ENCODE data around the gene UCHL1. TPM values are rescaled to one million over a fixed set of nuclear protein-coding genes. Genes with fewer than 3 reads are reported as not detected.
"Not testable (repeated sequence)": the region's sequence is repeated elsewhere in the genome, so short reads cannot be mapped to it uniquely, and the experiment has no call there.

The UCHL1 gene
- total and polyA plus RNA-seq, 2 donors from 2014 or later = 35.8 to 353 TPM

DNA sequence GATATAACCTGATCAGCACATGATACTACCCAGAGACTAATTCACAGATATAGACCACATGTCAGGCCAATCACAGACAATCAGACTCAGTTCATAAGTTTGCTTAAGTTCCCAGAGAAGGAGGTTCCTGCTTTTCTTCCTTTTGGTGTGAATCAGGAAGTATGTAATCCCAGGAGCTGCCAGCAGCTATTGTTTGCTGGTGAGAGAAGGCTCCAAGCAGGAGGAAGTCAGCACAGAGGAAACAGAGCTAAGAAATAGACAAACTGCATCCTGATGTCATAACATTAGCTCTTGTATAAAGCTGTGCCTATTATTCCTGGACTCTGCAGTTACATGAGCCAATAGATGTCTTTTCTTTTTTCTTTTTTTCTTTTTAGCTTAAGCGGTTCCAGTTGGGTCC is 50.9 kb downstream of the UCHL1 start:
- no peaks in the 10 kb centered on the region for H3K27me3 ChIP-seq (ENCODE audit: control insufficient read depth, insufficient read depth, low read length)
- no peak for DNase-seq
- peak overlapping the region in 1 of 2 donors; percentile 71 for H3K27ac ChIP-seq (ENCODE audit: low read depth in 2 of 2, low read length in 2 of 2)
- intact Hi-C loops (cut with DNase I) = no loop called here
- H3K36me3 ChIP-seq (ENCODE audit: control insufficient read depth in 2 of 3, insufficient read depth in 3 of 3, low read length in 3 of 3) = no peaks in the 10 kb centered on the region
- H3K4me1 ChIP-seq (ENCODE audit: control insufficient read depth in 2 of 3, insufficient read depth in 2 of 3, low read depth in 1 of 3, low read length in 3 of 3) = no peaks in the 10 kb centered on the region
- TF ChIP-seq, protein P1, sequence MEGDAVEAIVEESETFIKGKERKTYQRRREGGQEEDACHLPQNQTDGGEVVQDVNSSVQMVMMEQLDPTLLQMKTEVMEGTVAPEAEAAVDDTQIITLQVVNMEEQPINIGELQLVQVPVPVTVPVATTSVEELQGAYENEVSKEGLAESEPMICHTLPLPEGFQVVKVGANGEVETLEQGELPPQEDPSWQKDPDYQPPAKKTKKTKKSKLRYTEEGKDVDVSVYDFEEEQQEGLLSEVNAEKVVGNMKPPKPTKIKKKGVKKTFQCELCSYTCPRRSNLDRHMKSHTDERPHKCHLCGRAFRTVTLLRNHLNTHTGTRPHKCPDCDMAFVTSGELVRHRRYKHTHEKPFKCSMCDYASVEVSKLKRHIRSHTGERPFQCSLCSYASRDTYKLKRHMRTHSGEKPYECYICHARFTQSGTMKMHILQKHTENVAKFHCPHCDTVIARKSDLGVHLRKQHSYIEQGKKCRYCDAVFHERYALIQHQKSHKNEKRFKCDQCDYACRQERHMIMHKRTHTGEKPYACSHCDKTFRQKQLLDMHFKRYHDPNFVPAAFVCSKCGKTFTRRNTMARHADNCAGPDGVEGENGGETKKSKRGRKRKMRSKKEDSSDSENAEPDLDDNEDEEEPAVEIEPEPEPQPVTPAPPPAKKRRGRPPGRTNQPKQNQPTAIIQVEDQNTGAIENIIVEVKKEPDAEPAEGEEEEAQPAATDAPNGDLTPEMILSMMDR (IDR thresholded peaks at IDR 0.05; ENCODE audit: borderline replicate concordance, extremely low read depth, insufficient read depth) = no peak
- H3K4me3 ChIP-seq (ENCODE audit: low read length in 3 of 3) = no peak overlapping the region
- no peaks in the 10 kb centered on the region for H3K9me3 ChIP-seq (ENCODE audit: control insufficient read depth in 2 of 3, insufficient read depth in 1 of 3, low read length in 3 of 3)
- no peak for FAIRE-seq
- H3K9ac ChIP-seq (ENCODE audit: low read length in 3 of 3) = no peak overlapping the region

GRCh38 chr4:41308398-41308797 is 51.7 kb downstream of the UCHL1 start:
- Histone ChIP-seq H3K9me3 (ENCODE audit: control insufficient read depth in 2 of 3, insufficient read depth in 1 of 3, low read length in 3 of 3) (no peaks in the 10 kb centered on the region), H3K27me3 (ENCODE audit: control insufficient read depth, insufficient read depth, low read length) (no peaks in the 10 kb centered on the region), H3K36me3 (ENCODE audit: control insufficient read depth in 2 of 3, insufficient read depth in 3 of 3, low read length in 3 of 3) (no peaks in the 10 kb centered on the region), H3K9ac (ENCODE audit: low read length in 3 of 3) (no peak overlapping the region), H3K27ac (ENCODE audit: low read depth in 2 of 2, low read length in 2 of 2) (no peak overlapping the region), H3K4me1 (ENCODE audit: control insufficient read depth in 2 of 3, insufficient read depth in 2 of 3, low read depth in 1 of 3, low read length in 3 of 3) (no peaks in the 10 kb centered on the region), H3K4me3 (ENCODE audit: low read length in 3 of 3) (no peak overlapping the region)
- TF ChIP-seq, protein P1 (IDR thresholded peaks at IDR 0.05; ENCODE audit: borderline replicate concordance, extremely low read depth, insufficient read depth) = no peak
- DNase-seq (no peak), FAIRE-seq (no peak)
- intact Hi-C loops (cut with DNase I) = no loop called here

- H3K27ac ChIP-seq (ENCODE audit: low read depth in 2 of 2, low read length in 2 of 2); H3K9me3 ChIP-seq (ENCODE audit: control insufficient read depth in 2 of 3, insufficient read depth in 1 of 3, low read length in 3 of 3); H3K36me3 ChIP-seq (ENCODE audit: control insufficient read depth in 2 of 3, insufficient read depth in 3 of 3, low read length in 3 of 3); intact Hi-C loops (cut with DNase I); H3K4me3 ChIP-seq (ENCODE audit: low read length in 3 of 3); H3K9ac ChIP-seq (ENCODE audit: low read length in 3 of 3); H3K27me3 ChIP-seq (ENCODE audit: control insufficient read depth, insufficient read depth, low read length); H3K4me1 ChIP-seq (ENCODE audit: control insufficient read depth in 2 of 3, insufficient read depth in 2 of 3, low read depth in 1 of 3, low read length in 3 of 3); DNase-seq; FAIRE-seq: not testable (repeated sequence)
These were observed 58.7 kb downstream of the UCHL1 start for GRCh38 chr4:41315426-41315825.

DNA sequence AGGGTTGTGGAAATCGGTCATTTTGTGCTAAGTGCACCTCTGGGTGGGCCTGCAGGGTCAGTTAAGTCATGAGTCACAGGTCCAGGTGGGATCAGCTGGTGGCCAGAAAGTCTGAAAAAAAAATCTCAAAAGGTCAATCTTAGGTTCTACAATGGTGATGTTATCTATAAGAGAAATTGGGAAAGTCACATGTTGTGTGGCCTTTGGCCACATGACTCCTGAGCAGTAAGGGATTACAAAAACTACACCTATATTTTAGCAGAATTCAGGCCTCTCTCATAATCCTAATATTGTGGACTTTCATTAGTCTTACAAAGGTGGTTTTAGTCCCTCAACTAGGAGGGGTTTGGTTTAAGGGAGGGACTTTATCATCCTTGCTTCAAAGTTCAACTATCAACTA is 59.1 kb downstream of the UCHL1 start:
- intact Hi-C loops (cut with DNase I) = no loop called here
- Histone ChIP-seq H3K9me3 (ENCODE audit: control insufficient read depth in 2 of 3, insufficient read depth in 1 of 3, low read length in 3 of 3) (no peaks in the 10 kb centered on the region), H3K4me1 (ENCODE audit: control insufficient read depth in 2 of 3, insufficient read depth in 2 of 3, low read depth in 1 of 3, low read length in 3 of 3) (no peaks in the 10 kb centered on the region), H3K27me3 (ENCODE audit: control insufficient read depth, insufficient read depth, low read length) (no peaks in the 10 kb centered on the region), H3K27ac (ENCODE audit: low read depth in 2 of 2, low read length in 2 of 2) (no peak overlapping the region), H3K36me3 (ENCODE audit: control insufficient read depth in 2 of 3, insufficient read depth in 3 of 3, low read length in 3 of 3) (no peaks in the 10 kb centered on the region), H3K4me3 (ENCODE audit: low read length in 3 of 3) (no peak overlapping the region), H3K9ac (ENCODE audit: low read length in 3 of 3) (no peak overlapping the region)
- DNase-seq = no peak
- TF ChIP-seq, protein P1 (IDR thresholded peaks at IDR 0.05; ENCODE audit: borderline replicate concordance, extremely low read depth, insufficient read depth) = no peak
- FAIRE-seq = no peak

Other genes with a start within 250 kb of the UCHL1 start
- gene APBB2, start 42.4 kb upstream of the UCHL1 start, total RNA-seq = 65.6 TPM
- gene APBB2, start 42.4 kb upstream of the UCHL1 start, polyA plus RNA-seq (ENCODE audit: insufficient read depth, low read depth, low replicate concordance) = 13.4 TPM